Activated CD4-positive, alpha-beta T cell treated with anti-CD3 and anti-CD28 coated beads, Interleukin-10, Interleukin-2, amounts not matched to agents 100 ng/mL and 50 ng/mL, durations not matched to agents 16 hours and 8 hours (primary cell): ENCODE measurements around the gene SOAT2.
"Not testable (repeated sequence)": the region's sequence is repeated elsewhere in the genome, so short reads cannot be mapped to it uniquely, and the experiment has no call there.

Experiments used
- DNase-seq: peaks from one replicate; pipeline ENCODE4 v3.0.0-alpha.2; 2020

Gene SOAT2

DNA sequence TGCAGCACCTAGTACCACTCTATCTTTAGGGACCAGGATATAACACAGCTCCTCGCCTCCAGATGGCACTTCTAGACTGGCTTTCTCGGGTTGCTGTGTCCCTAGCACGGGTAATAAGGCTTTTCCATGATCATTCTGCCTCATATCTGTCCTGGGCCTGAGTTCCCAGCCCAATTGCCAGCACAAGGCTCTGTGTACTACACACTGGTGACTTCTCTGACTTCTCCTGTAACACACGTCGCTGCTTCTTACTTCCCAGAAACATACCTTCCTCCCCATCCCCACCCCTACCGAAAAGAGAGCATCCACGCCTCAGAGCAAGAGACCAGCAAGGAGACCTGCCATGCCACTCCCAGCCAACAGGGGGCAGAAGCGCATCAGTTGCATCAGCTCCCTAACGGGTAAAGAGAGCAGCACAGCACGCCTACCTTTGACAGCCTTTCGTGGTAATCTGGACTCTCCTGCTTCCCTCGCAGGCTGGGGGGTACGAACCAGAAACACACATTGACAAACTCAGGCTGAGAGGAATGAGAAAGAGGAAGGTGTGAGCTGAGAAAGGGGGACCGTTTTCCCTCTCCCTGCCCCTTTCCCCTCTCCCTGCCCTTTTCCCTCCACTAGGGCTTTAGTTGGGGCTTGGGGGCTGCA is 56.0 kb downstream of the SOAT2 start:
- DNase-seq, result peak; percentile 94

DNA sequence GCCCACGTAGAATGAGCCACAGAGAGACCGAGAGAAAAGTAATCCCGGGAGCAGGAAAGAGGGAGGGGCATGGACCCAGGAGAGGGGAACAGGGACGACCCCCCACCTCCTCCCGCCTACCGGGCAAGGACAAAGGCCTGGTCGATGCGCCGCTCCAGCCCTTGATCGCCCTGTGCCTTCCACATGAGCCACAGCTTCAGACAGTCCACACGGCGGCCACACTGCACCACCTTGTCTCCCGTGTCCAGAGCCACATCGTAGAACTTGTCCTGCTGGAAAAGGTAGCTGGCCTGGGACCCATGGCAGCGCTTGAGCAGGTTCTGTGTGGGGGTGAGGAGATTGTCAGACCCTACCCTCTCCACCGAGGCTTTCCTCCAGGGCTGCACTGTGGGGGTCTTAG is 56.7 kb downstream of the SOAT2 start:
- DNase-seq, result no peak

DNA sequence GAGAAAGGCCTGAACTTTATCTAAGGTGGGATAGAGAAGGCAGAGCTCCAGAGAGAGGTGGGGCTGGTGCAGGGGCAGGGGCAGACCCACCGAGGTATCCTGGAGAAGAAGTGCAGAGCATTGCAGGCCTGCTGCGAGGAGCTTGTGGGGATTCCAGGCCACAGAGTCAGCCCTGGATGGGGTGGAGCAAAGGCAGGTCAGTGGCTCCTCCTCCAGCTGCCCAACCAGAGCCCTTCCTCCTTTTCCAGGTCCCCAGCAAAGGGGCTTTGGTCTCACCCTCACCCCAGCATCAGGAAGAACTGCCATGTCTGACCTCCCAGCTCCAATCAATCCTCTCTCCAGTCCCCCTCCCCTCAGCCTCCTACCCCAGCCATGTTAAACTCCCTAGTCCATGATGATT is 57.4 kb downstream of the SOAT2 start:
- no peak for DNase-seq

DNA sequence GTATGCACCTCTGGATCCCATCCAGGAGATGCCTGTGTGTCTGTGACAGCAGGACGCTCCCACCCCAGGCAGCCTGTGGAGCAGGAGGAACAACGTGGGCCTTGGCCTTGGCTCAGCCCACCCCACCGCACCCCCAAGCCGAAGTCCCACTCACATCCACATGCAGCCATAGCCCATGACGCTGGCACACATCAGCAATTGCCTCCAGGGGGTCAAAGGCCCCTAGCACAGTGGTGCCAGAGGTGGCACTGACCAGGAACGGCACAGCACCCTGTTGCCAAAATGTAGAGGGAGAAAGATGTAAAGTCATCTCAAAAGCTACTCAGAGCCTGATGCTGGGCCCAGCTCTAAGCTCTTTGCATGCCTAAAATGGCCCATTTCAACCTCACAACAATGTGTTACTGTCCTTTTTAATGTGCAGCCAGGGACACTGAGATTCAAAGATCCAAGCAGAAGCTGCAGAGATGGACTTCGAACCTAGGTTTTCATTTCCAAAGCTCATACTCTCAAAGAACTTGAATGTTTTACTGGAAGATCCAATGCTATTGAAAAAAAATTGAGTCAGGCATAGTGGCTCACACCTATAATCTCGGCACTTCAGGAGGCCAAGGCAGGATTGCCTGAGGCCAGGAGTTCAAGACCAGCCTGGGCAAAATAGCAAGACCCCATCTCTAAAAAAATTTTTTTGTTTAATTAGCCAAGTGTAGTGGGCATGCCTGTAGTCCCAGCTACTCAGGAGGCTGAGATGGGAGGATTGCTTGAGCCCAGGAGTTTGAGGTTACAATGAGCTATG is 58.0 kb downstream of the SOAT2 start:
- no peak for DNase-seq

DNA sequence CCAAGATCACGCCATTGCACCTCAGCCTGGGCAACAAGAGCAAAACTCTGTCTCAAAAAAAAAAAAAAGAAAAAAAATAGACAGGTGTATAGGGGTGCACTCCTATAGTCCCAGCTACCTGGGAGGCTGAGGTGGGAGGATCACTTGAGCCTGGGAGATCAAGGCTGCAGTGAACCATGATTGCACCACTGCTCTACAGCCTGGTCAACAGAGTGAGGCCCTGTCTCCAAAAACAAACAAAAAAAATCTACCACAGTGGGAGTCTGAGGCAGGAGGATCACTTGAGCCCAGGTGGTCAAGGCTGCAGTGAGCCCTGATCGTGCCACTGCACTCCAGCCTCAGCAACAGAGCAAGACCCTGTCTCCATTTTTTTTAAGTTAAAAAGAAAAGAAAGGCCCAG is 59.7 kb downstream of the SOAT2 start:
- DNase-seq, result not testable (repeated sequence)

DNA sequence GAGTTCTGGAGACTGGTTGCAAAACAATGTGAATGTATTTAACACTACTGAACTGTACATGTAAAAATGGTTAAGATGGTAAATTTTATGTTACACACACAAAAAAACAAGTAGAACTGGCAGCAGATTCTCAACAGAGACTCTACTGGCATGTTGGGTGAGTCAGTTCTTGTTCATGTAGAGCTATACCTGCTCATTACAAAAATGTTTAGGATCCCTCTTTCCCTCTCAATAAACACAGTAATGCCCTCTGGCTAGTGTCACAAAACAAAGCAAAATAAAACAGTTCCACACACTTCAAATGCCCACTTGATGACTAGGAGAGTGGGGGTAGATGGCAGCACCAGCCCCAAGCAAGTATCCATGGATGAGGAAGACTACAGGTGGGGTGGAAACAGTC is 63.6 kb downstream of the SOAT2 start:
- no peak for DNase-seq

DNA sequence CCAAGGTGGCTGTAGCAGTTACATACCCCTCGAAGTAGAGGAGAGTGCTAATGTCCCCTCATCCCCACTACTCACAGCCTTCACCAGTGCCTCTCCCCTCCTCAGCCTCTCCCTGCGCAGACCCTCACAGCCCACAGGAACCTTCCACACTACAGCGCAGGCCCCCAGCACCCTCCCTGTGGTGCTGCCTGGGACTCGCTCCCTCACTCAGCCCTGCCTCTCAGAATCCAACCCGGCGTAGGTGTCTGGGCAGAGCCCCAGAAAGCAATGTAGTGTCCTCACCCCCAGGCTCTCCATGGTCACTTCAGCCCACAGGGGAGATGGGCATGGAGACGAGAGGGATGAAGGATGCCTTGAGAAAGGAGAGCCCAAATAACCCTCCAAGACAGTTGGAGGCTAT is 66.4 kb downstream of the SOAT2 start:
- DNase-seq, result no peak

DNA sequence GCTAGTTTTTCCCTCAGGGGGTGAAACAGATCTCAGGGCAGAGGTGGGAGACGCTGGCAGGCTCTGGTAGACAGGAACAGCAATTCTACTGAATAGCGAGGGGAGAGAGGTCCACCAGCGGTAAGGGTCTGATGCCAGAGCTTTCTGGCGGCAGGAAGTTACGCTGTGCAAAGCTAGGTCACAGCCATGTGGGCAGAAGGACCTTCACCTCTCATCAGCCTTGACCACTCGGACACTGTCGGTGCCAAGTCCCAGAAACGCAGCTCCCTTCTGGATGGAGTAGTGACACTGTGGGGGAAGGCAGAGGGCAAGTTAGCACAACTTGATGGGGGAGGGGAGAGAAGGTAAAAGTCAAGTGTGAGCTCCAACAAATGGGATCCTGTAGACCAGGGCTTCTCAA is 66.9 kb downstream of the SOAT2 start:
- DNase-seq, result no peak

DNA sequence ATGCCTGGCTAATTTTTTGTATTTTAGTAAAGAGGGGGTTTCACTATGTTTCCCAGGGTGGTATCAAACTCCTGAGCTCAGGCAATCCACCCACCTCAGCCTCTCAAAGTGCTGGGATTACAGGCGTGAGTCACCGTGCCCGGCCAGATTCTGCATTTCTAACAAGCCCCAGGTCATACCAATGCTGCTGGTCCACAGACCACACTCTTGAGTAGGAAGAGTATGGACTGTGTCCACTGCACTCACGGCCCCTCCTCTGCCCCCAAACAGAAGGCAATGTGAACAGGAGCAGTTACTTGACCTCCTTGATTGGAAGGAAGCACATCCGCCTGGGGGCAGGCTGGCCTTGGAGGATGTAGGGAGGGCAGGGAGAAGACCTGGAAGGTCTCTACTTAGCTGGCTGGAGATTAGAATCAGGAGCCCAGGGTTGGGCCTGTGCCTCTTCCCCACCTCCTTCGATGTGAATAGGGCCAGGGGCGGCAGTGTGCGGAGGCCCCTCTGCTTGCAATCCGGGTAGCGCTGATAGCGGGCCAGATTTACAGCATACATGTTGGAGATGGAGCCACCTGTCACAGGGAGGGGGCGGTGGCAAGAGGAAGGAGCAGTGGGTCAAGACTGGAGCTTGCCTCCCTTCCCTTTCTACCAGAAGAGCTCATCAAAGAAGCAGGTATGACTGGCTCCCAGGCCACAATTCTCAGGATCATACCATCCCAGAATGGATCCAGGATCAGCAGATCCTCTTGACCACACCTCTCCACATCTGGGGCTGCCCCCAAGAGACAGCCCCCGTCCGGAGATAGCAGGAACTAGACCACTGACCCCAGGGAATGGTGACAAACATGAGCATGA is 67.8 kb downstream of the SOAT2 start:
- no peak for DNase-seq

DNA sequence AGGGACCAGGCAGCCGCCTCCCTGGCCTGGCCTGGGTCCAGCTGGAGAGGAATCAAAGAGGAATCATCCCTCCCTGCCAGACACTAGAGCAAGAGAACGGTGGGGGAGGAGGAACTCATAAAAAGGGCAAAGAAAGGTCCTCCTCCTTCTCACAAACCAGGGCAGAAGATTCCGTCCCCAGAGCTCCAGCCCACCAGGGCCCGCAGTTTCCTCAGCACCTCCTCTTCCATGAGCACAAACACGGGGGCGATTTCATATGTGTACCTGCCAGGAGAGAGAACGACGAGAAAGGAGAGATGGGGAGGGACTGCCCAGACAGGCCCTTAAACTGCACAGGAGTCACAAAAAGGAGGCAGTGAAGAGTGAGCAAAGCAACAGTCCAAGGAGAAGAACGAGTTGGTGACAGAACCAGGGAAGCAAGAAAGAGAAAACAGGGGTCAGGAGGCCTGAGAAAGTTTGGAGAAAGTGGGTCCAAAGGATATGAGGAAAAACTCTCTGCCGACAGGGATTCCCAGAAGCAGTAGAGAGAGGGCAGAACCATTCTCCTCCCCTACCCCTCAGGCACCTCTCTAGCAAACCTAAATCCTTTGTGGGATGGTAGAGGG is 68.5 kb downstream of the SOAT2 start:
- no peak for DNase-seq

DNA sequence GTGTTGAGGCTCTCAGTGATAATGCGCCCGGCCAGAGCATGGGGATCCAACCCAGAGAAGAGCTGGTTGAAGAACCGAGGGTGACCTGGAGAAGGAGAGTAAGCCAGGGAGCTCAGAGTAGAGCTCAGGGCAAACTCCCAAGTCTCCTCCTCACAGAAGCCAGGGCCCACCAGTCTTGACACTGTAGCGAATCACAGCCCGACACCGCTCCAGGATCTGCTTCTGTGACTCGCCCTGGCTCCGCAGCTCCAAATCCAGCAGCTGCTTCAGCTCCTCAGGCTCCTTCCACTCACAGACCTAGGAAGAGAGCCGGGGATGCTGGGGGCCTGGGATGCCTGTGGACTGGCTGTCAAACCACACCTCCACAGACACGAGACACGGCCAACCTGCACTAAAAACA is 69.1 kb downstream of the SOAT2 start:
- DNase-seq, result no peak

DNA sequence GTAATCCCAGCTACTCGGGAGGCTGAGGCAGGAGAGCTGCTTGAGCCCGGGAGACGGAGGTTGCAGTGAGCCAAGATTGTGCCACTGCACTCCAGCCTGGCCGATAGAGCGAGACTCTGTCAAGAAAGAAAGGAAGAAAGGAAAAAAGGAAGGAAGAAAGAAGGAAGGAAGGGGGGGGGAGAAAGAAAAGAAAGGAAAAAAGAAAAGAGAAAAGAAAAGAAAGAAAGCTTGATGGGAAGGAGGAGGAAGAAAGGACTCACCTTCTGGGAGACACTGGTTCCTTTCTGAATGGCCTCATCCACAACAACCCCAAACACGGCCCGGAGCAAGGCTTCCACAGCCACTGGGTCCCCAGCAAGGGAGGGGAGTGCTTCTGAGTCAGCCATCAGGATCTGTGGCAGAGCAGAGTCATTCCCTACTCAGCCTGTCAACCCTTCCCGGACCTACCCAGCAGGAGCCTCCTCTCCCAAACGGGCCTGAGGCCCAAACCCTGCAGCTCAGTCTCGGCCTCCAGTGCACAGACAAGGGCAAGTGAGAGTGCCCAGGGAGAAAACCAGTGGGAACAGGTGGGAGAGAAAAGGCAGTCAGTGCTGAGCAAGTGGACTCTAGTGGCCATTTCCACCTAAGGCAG is 69.9 kb downstream of the SOAT2 start:
- DNase-seq, result no peak
